ENCODE data around the gene TTC28.
"Not testable (repeated sequence)": the region's sequence is repeated elsewhere in the genome, so short reads cannot be mapped to it uniquely, and the experiment has no call there.

Gene TTC28

GRCh38 chr22:28466399-28466798 lies 213.2 kb downstream of the TTC28 start:
- no peaks in the 10 kb centered on the region for H4K20me1 ChIP-seq (ENCODE audit: low read depth, low read length)
- H3K27ac ChIP-seq (ENCODE audit: low read depth, low read length), result no peak overlapping the region

DNA sequence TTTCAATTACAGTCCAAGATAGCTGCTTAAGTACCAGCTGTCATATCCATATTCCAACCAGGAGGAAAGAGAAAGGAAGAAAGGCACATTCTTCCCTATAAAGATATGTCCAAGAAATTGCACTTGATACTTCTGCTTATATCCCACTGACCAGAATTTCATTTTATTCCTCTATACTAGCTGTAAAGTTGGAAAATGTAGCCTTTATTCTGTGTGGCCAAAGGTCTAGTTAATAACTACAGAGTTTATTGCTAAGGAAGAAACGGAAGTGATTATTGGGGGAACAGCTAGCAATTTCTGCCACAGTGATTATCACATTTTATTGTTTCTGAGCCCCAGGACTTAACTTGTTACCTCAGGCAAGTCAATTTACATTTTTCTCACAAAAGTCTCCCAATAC lies 213.8 kb downstream of the TTC28 start:
- H3K4me3 ChIP-seq (ENCODE audit: insufficient read depth, low read length, poor library complexity, severe bottlenecking), result no peak overlapping the region
- H3K9ac ChIP-seq (ENCODE audit: low read length), result no peak overlapping the region
- no peak overlapping the region for H3K27ac ChIP-seq (ENCODE audit: low read depth, low read length)
- no peaks in the 10 kb centered on the region for H3K79me2 ChIP-seq (ENCODE audit: insufficient read depth, low read length)
- H3K9me3 ChIP-seq (ENCODE audit: insufficient read depth, low read length), result no peaks in the 10 kb centered on the region
- no peak for TF ChIP-seq EZH2phosphoT487 (conservative IDR thresholded peaks at IDR 0.05; ENCODE audit: low read length)
- TF ChIP-seq, protein P1, sequence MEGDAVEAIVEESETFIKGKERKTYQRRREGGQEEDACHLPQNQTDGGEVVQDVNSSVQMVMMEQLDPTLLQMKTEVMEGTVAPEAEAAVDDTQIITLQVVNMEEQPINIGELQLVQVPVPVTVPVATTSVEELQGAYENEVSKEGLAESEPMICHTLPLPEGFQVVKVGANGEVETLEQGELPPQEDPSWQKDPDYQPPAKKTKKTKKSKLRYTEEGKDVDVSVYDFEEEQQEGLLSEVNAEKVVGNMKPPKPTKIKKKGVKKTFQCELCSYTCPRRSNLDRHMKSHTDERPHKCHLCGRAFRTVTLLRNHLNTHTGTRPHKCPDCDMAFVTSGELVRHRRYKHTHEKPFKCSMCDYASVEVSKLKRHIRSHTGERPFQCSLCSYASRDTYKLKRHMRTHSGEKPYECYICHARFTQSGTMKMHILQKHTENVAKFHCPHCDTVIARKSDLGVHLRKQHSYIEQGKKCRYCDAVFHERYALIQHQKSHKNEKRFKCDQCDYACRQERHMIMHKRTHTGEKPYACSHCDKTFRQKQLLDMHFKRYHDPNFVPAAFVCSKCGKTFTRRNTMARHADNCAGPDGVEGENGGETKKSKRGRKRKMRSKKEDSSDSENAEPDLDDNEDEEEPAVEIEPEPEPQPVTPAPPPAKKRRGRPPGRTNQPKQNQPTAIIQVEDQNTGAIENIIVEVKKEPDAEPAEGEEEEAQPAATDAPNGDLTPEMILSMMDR (IDR thresholded peaks at IDR 0.05; ENCODE audit: insufficient read depth, low read length, poor library complexity, severe bottlenecking), result no peak
- no peaks in the 10 kb centered on the region for H3F3A ChIP-seq (ENCODE audit: insufficient read depth)
- no peaks in the 10 kb centered on the region for H3K27me3 ChIP-seq (ENCODE audit: low read length)
- no peak overlapping the region for H3K4me2 ChIP-seq (ENCODE audit: low read depth, low read length, poor library complexity, severe bottlenecking)
- no peak overlapping the region for H2AFZ ChIP-seq (ENCODE audit: low read depth, low read length, severe bottlenecking)
- H3K9me2 ChIP-seq (replicated peaks; ENCODE audit: insufficient read depth, low read length), result no peaks in the 10 kb centered on the region; the same call in 1 of the 2 replicates
- no peaks in the 10 kb centered on the region for H4K20me1 ChIP-seq (ENCODE audit: low read depth, low read length)
- H3K36me3 ChIP-seq (ENCODE audit: low read length), result no peaks in the 10 kb centered on the region

More at GRCh38 chr22:28466399-28466798, 213.2 kb downstream of the TTC28 start:
- Histone ChIP-seq H3K79me2 (ENCODE audit: insufficient read depth, low read length) (no peaks in the 10 kb centered on the region), H3K27me3 (ENCODE audit: low read length) (no peaks in the 10 kb centered on the region), H3K9me3 (ENCODE audit: insufficient read depth, low read length) (no peaks in the 10 kb centered on the region), H3K4me2 (ENCODE audit: low read depth, low read length, poor library complexity, severe bottlenecking) (no peak overlapping the region), H2AFZ (ENCODE audit: low read depth, low read length, severe bottlenecking) (no peak overlapping the region), H3F3A (ENCODE audit: insufficient read depth) (no peaks in the 10 kb centered on the region), H3K9me2 (replicated peaks; ENCODE audit: insufficient read depth, low read length) (no peaks in the 10 kb centered on the region; the same call in 1 of the 2 replicates), H3K4me3 (ENCODE audit: insufficient read depth, low read length, poor library complexity, severe bottlenecking) (no peak overlapping the region), H3K9ac (ENCODE audit: low read length) (no peak overlapping the region), H3K36me3 (ENCODE audit: low read length) (no peaks in the 10 kb centered on the region)
- TF ChIP-seq, protein P1 (IDR thresholded peaks at IDR 0.05; ENCODE audit: insufficient read depth, low read length, poor library complexity, severe bottlenecking), result no peak
- TF ChIP-seq EZH2phosphoT487 (conservative IDR thresholded peaks at IDR 0.05; ENCODE audit: low read length), result no peak

- no peak overlapping the region for H3K27ac ChIP-seq (ENCODE audit: low read depth, low read length)
- H3K27me3 ChIP-seq (ENCODE audit: low read length), result no peaks in the 10 kb centered on the region
- no peak overlapping the region for H3K4me3 ChIP-seq (ENCODE audit: insufficient read depth, low read length, poor library complexity, severe bottlenecking)
- no peak overlapping the region for H3K9ac ChIP-seq (ENCODE audit: low read length)
- H3K9me3 ChIP-seq (ENCODE audit: insufficient read depth, low read length), result no peaks in the 10 kb centered on the region
- TF ChIP-seq EZH2phosphoT487 (conservative IDR thresholded peaks at IDR 0.05; ENCODE audit: low read length), result no peak
- TF ChIP-seq, protein P1 (IDR thresholded peaks at IDR 0.05; ENCODE audit: insufficient read depth, low read length, poor library complexity, severe bottlenecking), result no peak
- no peaks in the 10 kb centered on the region for H3F3A ChIP-seq (ENCODE audit: insufficient read depth)
- H2AFZ ChIP-seq (ENCODE audit: low read depth, low read length, severe bottlenecking), result no peak overlapping the region
- H3K36me3 ChIP-seq (ENCODE audit: low read length), result no peaks in the 10 kb centered on the region
- no peaks in the 10 kb centered on the region for H4K20me1 ChIP-seq (ENCODE audit: low read depth, low read length)
- no peaks in the 10 kb centered on the region; the same call in 1 of the 2 replicates for H3K9me2 ChIP-seq (replicated peaks; ENCODE audit: insufficient read depth, low read length)
- no peak overlapping the region for H3K4me2 ChIP-seq (ENCODE audit: low read depth, low read length, poor library complexity, severe bottlenecking)
- no peaks in the 10 kb centered on the region for H3K79me2 ChIP-seq (ENCODE audit: insufficient read depth, low read length)
Observed at GRCh38 chr22:28464127-28464526, 215.5 kb downstream of the TTC28 start.

DNA sequence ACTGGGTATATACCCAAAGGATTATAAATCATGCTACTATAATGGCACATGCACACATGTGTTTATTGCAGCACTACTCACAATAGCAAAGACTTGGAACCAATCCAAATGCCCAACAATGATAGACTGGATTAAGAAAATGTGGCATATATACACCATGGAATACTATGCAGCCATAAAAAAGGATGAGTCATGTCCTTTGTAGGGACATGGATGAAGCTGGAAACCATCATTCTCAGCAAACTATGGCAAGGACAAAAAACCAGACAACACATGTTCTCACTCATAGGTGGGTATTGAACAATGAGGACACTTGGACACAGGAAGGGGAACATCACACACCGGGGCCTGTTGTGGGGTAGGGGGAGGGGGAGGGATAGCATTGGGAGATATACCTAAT lies 216.2 kb downstream of the TTC28 start:
- H3K9ac ChIP-seq (ENCODE audit: low read length); H3K27ac ChIP-seq (ENCODE audit: low read depth, low read length); H3K4me2 ChIP-seq (ENCODE audit: low read depth, low read length, poor library complexity, severe bottlenecking); H3K36me3 ChIP-seq (ENCODE audit: low read length); H4K20me1 ChIP-seq (ENCODE audit: low read depth, low read length); H3K27me3 ChIP-seq (ENCODE audit: low read length); H2AFZ ChIP-seq (ENCODE audit: low read depth, low read length, severe bottlenecking); H3K9me3 ChIP-seq (ENCODE audit: insufficient read depth, low read length); H3K79me2 ChIP-seq (ENCODE audit: insufficient read depth, low read length); H3K4me3 ChIP-seq (ENCODE audit: insufficient read depth, low read length, poor library complexity, severe bottlenecking); H3F3A ChIP-seq (ENCODE audit: insufficient read depth); H3K9me2 ChIP-seq (replicated peaks; ENCODE audit: insufficient read depth, low read length): not testable (repeated sequence)

Measured in SU-DHL-6 (cell line).